NCI-H446 (cell line): ENCODE measurements around the gene CLDN3.

Experiments used
- DNase-seq, 2 experiments: peaks; one replicate each; lab custom pipeline; 2025; lab: John Stamatoyannopoulos, UW

Gene CLDN3

GRCh38 chr7:73770860-73771670 is 995 bp upstream of the CLDN3 start:
- DNase-seq: no peak

- DNase-seq: no peak
Measured at GRCh38 chr7:73769481-73770001, 529 bp downstream of the CLDN3 start.

- no peak for DNase-seq
Measured at GRCh38 chr7:73768641-73769480, 1.2 kb downstream of the CLDN3 start.

DNA sequence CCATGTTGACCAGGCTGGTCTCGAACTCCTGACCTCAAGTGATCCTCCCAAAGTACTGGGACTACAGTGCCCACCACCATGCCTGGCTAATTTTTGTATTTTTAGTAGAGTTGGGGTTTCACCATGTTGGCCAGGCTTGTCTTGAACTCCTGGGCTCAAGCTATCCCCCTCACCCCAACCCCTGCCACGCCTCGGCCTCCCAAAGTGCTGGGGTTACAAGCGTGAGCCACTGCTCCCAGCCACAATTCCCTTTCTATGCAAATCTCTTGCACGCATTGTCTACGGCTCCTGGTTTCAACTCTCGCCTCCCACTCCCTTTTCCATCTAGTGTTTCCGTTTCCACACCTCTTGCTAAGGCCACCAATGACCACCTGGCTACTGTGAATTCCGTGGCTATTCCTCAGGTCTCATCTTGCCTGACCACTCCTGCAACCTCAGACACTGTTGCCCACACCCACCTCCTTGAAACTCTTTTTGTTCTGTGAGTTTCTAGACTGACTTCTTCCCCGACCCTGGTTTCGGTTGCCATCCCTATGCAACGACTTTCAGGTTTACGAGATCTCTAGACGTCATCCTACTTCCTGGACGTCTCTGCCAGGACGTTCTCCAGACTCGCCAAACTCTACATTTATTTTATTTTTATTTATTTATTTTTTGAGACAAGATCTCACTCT is 3.4 kb downstream of the CLDN3 start:
- DNase-seq: no peak

GRCh38 chr7:73762659-73762999 is 7.4 kb downstream of the CLDN3 start:
- no peak for DNase-seq

GRCh38 chr7:73761854-73762658 is 8.0 kb downstream of the CLDN3 start:
- DNase-seq: no peak

- DNase-seq: no peak
Measured at GRCh38 chr7:73758581-73759138, 11.4 kb downstream of the CLDN3 start.

- no peak for DNase-seq
Measured at GRCh38 chr7:73749931-73750776, 19.9 kb downstream of the CLDN3 start.

DNA sequence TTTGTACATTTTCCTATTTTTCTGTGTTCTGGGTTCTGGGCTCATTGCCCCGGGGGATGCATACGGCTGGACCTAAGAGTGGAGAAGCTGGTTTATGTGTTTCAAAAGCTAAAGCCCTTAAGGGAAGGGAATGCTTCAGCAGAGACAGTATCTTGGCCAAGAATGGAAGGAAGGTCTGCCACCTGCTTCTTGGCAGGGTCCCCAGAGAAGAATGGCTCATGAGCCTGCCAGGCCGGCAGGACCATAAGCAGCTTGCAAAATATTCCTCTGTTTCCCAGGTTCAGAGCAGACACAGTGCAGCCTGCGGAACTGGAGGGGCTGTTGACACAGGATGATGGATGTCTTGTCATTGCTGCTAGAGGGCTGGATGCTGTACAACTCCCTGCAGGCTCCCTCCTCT is 23.7 kb downstream of the CLDN3 start:
- peak in 1 of 2 experiments; percentile 72 for DNase-seq

DNA sequence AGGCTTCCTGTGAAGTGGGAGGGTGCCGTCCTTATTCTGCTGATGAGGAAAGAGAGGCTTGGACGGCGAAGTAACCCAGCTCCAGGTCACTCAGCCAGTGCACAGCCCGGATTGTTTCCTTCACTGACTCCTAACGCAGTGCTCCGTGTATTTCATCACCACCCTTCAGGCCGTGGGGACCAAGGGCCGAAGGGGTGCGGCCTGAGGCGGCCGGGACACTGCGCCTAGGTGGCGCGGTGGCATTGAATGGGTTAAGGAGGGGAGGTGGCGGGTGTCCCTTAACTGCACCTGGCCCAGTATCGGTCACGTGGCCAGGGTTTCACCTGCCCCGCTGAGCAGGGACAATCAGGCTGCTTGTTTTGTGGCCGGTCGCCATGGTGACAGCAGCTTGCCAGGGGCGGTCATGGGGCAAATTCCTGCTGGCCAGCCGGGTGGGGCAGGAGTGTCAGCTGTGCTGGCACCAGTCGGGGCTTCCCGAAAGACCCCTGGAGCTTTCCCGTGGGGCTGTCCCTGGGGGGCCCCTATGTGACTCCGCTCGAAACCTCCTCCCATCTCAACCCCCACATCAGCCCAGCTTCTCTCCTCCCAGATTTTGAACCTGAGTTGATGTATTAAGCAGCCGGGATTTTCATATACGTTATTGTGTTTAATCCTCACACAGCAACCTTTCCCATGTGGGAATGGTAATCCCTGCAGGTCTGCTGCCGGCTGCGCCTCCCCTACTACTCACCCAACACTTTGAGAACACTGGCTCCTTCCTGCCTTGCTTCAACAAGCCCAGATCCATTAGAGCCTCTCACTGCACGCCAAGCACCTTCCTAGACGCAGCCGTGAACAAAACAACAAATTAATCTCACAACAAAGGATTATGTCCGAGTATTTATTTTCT is 27.1 kb downstream of the CLDN3 start:
- DNase-seq: no peak

DNA sequence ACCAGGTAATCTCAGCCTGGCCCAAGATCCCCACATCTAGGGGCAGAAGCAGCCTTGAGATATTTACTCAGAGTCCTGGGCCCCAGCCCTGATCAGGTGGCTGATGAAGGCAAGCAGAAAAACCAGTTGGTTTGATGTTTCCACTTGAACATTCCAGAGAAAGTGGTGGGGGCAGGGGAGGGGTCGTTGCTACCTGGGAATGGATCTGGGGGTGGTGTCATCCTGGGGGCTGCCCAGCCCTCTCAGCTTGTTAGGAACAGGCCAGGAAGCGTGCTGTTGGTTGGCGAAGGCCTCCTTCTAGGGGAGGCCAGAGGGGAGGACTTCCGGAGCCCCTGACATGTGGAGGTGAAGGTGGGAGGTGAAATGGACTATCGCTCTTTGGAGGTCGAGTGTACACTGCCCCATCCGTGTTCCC is 27.7 kb downstream of the CLDN3 start:
- DNase-seq: no peak

DNA sequence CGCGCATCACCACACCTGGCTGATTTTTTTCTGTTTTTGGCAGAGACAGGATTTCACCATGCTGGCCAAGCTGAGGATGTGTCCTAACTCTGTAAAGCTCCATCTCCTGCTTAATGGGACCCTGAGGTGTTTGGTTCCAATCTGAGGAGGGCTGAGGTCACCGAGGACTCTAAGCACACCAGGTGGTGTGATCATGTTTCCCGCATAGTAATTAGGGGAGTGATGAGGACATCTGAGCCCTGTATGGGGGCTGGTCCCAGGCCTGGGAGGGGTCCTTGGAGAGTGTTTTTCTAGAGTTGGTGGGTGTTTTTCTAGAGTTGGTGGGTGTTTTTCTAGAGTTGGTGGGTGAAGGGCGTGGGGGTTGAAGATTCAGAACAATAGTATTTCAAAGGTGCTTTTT is 28.5 kb downstream of the CLDN3 start:
- no peak for DNase-seq

DNA sequence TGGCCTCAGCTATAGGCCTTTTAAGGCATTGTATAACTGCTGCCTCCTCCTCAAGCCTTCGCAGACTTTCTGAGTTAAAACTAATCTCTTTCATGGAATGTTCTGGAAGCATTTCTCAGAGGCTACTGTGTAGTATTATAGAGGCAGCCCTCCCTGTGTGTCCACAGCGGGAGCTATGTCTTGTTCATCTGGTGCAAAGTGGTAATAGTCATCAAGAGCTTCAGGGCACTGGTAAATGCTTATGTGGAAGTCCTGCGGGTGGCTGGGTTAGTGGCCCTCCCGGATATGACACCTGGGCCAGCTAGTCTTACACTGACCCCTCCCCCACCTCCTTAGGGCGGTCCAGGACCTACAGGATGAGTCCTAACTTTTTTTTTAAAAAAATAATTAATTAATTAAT is 29.3 kb downstream of the CLDN3 start:
- no peak for DNase-seq

- no peak for DNase-seq
Measured at GRCh38 chr7:73740212-73740611, 29.9 kb downstream of the CLDN3 start.

- no peak for DNase-seq
Measured at GRCh38 chr7:73739387-73739767, 30.7 kb downstream of the CLDN3 start.

GRCh38 chr7:73738612-73739386 is 31.3 kb downstream of the CLDN3 start, which contains the start of gene ABHD11:
Gene ABHD11, minus strand, starts transcription at chr7:73738802. Its CDS starts 32 bp downstream, at chr7:73738770.
- DNase-seq: peak; percentile 56 to 89

GRCh38 chr7:73738220-73738611 is 31.9 kb downstream of the CLDN3 start:
- peak in 1 of 2 experiments; percentile 45 for DNase-seq

DNA sequence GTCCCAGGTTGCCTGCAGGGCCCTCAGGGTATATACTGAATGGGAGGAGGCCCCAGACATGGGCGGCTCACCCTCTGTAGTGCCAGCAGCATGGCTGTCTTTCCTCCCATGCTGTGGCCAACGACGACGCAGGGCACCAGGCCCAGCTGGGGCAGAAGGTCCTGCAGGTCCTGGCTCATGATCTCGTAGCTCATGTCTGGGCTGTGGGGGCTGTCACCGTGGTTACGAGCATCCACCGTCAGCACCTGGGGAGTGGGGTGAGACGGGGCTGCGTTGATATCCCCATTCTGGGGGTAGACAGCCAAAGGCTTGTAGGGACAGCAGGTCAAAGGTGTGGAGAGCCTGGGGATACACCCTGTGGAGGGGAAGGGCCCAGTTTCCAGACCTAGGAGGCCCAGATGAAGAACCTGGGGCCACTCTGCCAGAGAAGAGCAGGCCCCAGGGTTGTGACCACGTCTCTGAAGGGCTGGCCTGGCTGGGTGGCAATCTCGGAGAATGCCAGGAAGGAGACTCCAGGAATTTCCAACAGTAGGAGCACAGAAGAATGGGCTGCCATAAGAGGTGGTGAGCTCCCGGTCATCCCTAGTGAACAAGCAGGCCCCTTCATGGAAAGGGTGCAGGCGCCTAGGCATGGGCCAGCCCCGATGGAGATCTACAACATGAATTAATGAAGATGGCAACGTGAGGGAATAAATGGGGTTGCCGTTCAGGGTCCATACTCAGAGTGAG is 32.4 kb downstream of the CLDN3 start:
- no peak for DNase-seq
